Measurements from ENCODE around the gene NRXN2.

The NRXN2 gene

GRCh38 chr11:64660205-64660604 lies 62.8 kb downstream of the NRXN2 start:
- TF ChIP-seq POLR2AphosphoS5 (IDR thresholded peaks at IDR 0.05; ENCODE audit: low read depth, low read length) (no peak), FOXP2 (optimal IDR thresholded peaks at IDR 0.05; ENCODE audit: borderline replicate concordance, extremely low read depth, extremely low read length, insufficient read depth) (no peak), TAF1 (IDR thresholded peaks at IDR 0.05; ENCODE audit: borderline replicate concordance, insufficient read depth, low read length) (no peak), SIN3A (IDR thresholded peaks at IDR 0.05; ENCODE audit: borderline replicate concordance, insufficient read depth, low read length) (no peak), REST (IDR thresholded peaks at IDR 0.05; ENCODE audit: insufficient read depth in 1 of 2, low read depth in 2 of 2, low read length in 2 of 2) (no peak)

- no peak for TF ChIP-seq SIN3A (IDR thresholded peaks at IDR 0.05; ENCODE audit: borderline replicate concordance, insufficient read depth, low read length)
- no peak for TF ChIP-seq FOXP2 (optimal IDR thresholded peaks at IDR 0.05; ENCODE audit: borderline replicate concordance, extremely low read depth, extremely low read length, insufficient read depth)
- TF ChIP-seq REST (IDR thresholded peaks at IDR 0.05; ENCODE audit: insufficient read depth in 1 of 2, low read depth in 2 of 2, low read length in 2 of 2), result no peak
These were observed 63.4 kb downstream of the NRXN2 start for GRCh38 chr11:64659417-64660144.

- no peak for TF ChIP-seq TAF1 (IDR thresholded peaks at IDR 0.05; ENCODE audit: borderline replicate concordance, insufficient read depth, low read length)
- no peak for TF ChIP-seq REST (IDR thresholded peaks at IDR 0.05; ENCODE audit: insufficient read depth in 1 of 2, low read depth in 2 of 2, low read length in 2 of 2)
- TF ChIP-seq SIN3A (IDR thresholded peaks at IDR 0.05; ENCODE audit: borderline replicate concordance, insufficient read depth, low read length), result no peak
- TF ChIP-seq FOXP2 (optimal IDR thresholded peaks at IDR 0.05; ENCODE audit: borderline replicate concordance, extremely low read depth, extremely low read length, insufficient read depth), result no peak
- no peak for TF ChIP-seq POLR2AphosphoS5 (IDR thresholded peaks at IDR 0.05; ENCODE audit: low read depth, low read length)
These were observed 64.7 kb downstream of the NRXN2 start for GRCh38 chr11:64658265-64658664.

- TF ChIP-seq POLR2AphosphoS5 (IDR thresholded peaks at IDR 0.05; ENCODE audit: low read depth, low read length) (no peak), REST (IDR thresholded peaks at IDR 0.05; ENCODE audit: insufficient read depth in 1 of 2, low read depth in 2 of 2, low read length in 2 of 2) (no peak), SIN3A (IDR thresholded peaks at IDR 0.05; ENCODE audit: borderline replicate concordance, insufficient read depth, low read length) (no peak), TAF1 (IDR thresholded peaks at IDR 0.05; ENCODE audit: borderline replicate concordance, insufficient read depth, low read length) (no peak), FOXP2 (optimal IDR thresholded peaks at IDR 0.05; ENCODE audit: borderline replicate concordance, extremely low read depth, extremely low read length, insufficient read depth) (no peak)
These were observed 66.1 kb downstream of the NRXN2 start for GRCh38 chr11:64656862-64657261.
